Measurements from ENCODE around the gene TMEM190.
"Not testable (repeated sequence)": the region's sequence is repeated elsewhere in the genome, so short reads cannot be mapped to it uniquely, and the experiment has no call there.

TMEM190 gene

DNA sequence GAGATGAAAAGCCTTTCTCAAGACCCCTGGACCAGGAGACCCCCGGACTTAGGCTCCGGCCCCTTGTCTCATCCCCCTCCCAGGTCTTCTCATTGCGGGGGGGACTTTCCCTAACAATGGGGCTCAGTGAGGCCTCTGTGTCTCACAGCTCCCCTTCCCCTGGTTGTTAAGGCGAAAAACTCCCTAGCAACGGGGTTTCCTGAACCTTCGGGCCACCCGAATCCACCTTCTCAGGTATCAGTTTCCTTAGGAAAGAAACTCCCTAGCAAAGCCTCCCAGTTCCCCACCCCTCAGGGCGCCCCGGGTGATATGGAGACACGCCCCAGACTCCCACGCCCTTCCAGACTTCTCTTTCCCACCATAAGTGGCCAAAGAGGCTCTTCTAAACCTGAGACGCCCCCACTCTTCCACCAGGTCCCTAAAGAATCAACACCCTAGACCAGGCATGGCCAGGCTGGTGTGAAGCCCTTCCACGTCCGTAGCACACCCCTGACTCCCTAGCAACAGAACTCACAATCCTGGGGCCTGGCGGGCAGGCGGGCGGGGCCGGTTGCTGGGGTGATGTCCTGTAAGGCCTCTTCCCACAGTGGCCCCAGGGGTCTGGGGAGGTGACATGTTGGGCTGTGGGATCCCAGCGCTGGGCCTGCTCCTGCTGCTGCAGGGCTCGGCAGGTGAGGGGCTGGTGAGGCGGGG, at the start of gene TMEM190:
TSS of gene TMEM190 (plus strand) at position 586 of the 693 bp plus-strand sequence. CDS start at position 614, 28 bp downstream.
- DNase-seq (ENCODE audit: low read depth): no peak

DNA sequence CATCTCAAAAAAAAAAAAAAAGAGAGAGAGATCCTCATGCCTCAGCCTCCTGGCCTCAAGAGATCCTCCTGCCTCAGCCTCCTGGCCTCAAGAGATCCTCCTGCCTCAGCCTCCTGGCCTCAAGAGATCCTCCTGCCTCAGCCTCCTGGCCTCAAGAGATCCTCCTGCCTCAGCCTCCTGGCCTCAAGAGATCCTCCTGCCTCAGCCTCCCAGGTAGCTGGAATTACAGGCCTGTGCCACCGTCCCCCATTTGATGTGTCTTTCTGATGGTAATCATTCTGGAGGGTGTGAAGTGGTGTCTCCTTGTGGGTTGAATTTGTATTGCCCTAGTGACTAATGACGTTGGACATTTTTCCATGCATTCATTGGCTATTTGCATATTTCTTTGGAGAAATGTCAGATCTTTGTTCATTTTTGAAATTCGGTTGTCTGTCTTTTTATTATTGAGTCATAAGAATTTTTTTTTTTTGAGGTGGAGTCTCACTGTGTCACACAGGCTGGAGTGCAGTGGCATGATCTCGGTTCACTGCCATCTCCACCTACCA, 47.8 kb upstream of the TMEM190 start:
- DNase-seq (ENCODE audit: low read depth): not testable (repeated sequence)

DNA sequence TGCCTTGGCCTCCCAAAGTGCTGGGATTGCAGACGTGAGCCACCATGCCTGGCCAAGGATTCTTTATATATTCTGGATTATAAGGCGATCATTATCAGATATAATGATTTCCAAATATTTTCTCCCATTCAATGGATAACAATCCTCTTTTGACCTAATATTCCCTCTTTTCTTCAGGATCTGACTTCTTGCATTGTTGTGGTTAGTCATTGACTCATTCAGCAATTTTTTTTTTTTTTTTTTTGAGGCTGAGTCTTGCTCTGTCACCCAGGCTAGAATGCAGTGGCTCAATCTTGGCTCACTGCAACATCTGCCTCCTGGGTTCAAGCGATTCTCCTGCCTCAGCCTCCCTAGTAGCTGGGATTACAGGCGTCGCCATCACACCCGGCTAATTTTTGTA, 46.8 kb upstream of the TMEM190 start:
- DNase-seq (ENCODE audit: low read depth): not testable (repeated sequence)

DNA sequence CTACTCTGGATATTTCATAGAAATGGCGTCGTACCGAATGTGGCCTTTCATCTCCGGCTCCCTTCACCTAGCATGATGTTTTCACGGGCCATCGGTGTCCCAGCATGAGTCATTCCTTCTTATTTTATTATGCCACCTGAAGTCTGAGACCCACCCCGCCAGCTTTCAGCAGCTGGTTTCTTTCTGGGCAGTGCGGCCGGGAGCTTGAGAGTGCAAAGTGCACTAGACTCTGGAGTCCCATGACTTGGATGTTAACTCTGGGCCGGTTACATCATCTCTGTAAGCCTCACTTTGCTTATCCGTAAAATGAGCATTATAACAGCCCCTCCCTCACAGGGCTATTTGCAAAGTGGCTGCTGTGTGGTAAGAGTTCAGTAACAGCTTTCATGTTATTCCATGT, 42.8 kb upstream of the TMEM190 start:
- DNase-seq (ENCODE audit: low read depth): no peak

DNA sequence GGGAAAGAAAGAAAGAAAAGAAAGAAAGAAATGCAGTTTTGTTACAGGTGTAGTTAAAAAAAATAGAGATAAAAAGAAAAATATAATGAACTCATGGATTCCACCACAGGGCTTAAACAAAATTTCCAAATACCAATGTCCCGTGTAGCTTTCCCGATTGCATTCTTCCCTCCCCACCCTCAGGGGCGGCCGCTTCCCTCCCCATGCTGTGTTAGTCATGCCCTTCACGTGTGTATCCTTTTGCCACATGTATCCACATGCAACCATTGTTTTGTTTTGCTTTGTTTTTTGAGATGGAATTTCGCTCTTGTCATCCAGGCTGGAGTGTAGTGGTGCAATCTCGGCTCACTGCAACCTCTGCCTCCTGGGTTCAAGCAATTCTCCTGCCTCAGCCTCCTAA, 40.5 kb upstream of the TMEM190 start:
- no peak for DNase-seq (ENCODE audit: low read depth)

DNA sequence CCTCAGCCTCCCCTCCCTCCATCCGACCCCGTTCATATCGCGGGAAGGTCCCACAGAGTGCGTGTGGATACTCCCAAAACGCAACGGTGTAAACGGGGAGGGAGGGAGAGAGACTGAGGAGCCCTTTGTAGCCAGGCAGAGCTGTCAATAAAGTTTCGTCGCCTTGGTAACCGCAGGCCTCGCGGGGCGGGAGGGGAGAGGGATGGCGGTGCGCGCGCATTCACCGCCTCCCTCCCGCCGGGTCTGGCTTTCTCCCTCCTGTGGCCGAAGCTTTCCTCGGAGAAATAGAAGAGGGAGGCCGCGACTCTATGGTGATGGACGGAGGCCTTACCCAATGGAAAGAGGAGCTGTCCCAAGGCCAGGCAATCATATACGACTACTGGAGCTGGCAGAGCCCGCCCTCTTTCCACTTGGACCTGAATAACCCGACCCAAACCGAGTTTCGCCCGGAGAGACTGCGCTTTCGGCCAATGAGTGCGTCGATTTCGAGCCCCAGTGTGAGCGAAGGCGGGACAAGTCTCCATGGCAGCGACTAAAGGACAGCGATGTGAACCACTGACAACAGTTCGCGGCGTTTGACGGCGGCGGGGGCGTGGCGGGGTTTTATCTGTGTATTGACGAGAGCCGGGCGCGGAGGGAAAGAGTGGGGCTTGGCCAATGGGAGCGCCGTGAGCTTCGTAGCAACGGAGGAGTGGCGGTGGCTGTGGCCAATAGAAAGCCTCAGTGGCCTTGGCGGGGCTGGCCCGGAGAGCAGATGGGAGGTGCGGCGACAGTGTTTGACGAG, 37.3 kb upstream of the TMEM190 start, which contains the start of gene KMT5C:
TSS of gene KMT5C (plus strand) at position 772 of the 784 bp plus-strand sequence. CDS start 2,061 bp downstream, outside the sequence.
- peak; percentile 100 for DNase-seq (ENCODE audit: low read depth)

DNA sequence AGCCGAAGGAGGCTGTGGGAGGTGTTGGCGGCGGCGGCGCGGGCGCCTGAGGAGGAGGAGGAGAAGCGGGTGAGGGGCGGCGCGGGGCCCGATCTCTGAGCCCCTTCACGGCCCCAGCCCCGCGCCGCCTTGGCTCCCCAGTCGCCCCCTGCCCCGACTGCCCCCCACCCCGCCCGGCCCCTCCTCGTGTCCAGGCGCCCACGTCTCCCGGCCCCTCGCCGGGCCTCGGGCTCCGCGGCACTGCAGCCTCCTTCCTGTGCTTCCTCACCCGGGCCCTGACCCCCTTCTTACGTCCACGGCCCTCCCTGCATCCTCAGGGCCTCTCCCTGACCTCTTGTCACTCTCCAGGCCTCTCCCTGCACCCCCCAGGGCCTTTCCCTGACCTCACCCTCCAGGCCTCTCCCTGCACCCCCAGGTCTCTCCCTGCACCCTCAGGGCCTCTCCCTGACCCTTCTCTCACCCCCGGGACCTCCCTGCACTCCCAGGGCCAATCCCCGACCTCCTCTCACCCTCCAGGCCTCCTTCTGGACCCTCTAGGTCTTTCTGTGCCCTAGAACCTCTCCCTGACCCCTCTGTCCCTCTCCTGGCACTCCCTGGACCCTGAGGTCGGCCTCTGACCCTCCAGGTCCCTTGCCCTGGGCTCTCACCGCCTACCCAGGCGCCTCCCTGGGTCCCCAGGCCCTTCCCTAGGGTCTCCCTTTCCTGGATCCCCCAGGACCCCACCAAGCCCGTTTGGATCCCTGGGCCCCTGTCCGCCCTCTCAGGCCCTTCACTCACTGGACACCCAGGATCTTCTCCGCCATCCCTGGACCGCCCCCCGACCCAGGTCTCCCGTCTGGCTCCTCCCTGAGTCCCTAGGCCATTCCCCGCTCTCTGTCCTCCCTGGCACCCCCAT, 36.5 kb upstream of the TMEM190 start:
- DNase-seq (ENCODE audit: low read depth): no peak

DNA sequence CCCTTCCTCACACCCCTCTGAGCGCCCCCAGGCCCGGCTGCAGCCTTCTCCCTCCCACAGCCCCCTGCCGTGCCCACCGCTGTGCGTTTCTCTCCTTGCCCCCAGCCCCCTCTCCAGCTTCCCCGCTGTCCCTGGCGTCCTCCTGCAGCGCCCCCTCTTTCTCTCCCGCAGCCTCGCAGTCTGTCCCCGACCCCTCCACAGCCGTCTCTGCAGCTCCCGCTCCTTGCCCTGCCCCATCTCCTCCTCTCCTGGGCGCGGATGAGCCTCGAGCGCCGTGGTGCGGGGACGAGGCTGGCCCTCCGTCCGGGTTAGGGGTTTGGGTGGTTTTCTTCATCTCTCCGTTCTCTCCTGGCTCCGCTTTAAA, 35.9 kb upstream of the TMEM190 start:
- no peak for DNase-seq (ENCODE audit: low read depth)

DNA sequence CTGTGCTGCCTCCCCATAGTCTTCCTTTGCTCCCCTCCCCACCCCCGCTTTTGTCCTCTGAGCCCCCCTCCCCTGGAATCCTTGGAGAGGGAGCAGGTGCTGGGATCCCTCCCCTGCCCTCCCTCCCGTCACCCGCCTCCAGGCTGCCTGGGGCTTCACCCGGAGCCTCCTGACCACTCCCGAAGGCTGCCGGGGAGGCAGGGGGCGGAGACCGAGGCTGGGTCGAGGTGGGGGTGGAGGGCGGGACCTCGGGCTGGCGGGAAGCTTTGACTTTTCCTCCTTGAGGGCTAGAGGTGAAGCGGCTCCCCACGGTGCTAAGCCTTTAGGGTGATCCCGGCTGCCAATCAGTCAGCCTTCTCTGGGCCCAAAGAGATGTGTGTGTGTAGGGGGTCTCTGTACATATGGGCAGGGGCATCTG, 35.4 kb upstream of the TMEM190 start:
- peak; percentile 52 for DNase-seq (ENCODE audit: low read depth)

DNA sequence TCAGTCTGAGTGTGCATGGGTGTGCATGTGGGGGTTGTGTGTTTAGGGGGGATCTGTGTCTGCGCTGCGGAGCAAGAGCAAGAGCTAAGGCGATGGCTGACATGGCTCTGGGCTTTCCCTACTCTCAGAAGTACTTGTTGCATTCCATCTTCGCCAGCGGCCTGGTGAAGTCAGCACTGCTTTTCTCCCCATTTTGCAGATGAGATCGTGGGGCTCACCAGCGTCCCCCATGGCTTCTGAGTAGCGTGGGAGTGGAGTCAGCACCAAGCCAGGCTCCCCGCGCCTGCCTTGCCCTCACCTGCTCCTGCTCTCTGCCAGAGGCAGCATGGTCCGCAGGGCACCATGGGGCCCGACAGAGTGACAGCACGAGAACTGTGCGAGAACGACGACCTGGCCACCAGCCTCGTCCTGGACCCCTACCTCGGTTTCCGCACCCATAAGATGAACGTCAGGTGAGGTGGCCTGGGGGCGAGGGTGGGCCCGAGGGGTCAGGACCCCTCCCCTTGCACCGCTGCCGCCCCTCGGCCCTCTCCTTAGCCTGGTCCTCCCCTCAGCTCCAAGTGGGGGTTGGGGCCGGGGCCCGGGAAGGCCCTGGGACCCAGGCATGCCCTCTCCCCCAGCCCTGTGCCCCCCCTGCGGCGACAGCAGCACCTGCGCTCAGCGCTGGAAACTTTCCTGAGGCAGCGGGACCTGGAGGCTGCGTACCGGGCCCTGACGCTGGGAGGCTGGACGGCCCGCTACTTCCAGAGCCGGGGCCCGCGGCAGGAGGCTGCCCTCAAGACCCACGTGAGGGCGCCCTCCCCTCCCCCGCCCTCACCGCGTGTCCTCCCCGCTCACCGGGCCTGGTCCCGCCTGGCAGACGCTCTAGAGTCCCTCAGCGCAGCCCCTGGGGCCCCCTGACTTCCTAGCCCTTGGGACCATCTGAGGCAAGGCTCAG, 34.8 kb upstream of the TMEM190 start:
- DNase-seq (ENCODE audit: low read depth): no peak

DNA sequence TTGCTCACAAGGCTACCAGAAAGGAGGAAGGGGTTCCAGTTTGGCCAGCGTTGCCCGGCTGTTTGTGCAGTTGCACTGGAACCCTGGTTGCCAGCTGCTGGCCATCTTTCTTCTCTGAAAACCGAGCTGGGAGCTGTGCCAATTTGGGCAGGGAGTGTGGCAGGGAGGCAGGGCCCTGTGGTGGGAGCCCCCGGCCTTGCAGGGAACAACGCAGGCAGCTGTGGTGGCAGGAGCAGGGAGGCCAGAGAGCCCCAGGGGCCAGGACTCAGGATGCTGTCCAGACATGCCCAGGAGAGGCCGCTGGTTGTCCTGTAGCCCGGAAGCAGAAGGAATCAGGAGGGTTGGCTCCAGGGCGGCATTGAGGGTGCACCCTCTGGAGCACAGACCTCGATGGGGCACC, 32.2 kb upstream of the TMEM190 start:
- no peak for DNase-seq (ENCODE audit: low read depth)

DNA sequence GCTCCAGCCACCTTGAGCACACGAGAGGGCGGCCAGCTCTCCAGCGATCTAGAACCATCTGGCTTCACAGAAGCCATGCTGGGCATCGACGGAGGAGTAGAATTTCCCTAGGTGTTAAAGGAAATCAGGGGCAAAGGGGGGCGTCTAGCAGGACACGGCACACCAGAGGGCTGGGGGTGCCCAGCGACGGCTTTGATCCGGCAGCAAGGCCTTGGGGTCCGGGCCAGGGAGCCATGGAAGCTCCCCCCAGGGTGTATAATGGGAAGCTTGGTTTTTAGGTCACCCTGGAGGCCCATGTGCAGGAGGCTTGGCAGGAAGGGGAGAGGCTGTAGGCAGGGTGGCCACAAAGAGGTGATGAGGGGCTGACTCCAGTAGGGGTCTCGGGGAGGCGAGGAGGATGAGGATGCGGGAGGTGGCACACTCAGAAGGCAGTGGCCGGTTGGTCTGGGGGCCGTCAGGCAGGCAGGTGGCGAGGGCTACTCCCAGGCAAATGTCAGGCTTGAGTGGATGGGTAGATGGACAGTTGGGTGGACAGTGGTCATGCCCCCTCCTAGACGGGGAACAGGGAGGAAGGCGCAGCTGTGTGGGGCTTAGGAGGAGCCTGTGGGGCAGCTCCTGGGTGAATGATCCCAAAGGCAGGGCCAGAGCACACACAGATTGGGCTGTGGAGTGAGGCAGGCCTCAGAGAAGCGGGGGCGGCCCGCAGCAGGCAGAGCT, 31.4 kb upstream of the TMEM190 start:
- no peak for DNase-seq (ENCODE audit: low read depth)

DNA sequence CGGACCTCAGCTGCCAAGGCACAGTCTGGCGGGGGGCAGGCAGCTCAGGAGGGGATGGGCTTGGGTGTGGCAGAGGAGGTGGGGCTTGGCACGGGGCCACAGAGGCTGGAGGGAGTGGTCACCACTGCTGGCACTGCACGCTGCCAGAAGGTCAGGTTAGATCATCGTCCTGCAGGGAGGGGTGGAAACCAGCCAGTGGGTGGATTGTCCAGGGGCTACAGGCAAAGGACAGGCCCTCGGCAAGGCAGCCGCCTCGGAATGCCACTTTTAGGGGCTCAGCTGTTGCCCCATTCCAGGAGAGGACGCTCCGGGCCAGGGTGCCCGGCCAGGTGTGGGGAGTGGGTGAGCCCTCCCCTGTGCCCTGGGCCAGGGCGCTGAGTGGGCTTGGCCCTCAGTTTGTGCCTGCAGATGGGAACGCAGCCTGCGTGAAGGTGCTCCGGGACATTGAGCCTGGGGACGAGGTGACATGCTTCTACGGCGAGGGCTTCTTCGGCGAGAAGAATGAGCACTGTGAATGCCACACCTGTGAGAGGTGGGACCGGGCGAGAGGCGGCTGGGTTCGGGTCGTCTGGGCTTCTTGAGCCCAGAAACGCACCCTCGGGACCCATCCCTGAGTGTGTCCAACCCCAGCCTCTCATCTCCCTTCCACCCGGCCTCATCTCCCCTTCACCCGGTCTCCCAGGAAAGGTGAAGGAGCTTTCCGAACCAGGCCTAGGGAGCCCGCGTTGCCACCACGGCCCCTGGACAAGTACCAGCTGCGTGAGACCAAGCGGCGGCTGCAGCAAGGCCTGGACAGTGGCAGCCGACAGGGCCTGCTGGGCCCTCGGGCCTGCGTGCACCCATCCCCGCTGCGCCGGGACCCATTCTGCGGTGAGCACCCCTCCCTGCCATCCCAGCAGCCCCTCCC, 30.6 kb upstream of the TMEM190 start:
- no peak for DNase-seq (ENCODE audit: low read depth)

DNA sequence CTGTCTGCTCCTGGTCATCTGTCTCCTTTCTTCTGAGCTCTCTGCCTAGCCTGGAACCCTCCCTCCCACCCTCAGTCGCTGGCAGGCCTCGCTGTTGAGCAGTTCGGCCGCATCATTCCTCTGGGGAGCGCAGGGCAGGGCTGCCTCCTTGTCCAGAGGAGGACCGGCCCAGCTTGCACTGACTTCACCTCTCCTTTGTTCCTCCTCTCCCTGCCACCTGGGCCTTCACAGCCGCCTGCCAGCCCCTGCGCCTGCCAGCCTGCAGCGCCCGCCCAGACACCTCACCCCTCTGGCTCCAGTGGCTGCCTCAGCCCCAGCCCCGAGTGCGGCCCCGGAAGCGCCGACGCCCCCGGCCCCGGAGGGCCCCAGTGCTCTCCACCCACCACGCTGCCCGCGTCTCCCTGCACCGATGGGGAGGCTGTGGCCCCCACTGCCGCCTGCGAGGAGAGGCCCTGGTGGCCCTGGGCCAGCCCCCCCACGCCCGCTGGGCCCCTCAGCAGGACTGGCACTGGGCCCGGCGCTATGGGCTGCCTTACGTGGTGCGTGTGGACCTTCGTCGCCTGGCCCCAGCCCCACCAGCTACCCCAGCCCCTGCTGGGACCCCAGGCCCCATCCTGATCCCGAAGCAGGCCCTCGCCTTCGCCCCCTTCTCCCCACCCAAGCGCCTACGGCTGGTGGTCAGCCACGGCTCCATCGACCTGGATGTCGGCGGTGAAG, 29.7 kb upstream of the TMEM190 start:
- DNase-seq (ENCODE audit: low read depth): no peak

DNA sequence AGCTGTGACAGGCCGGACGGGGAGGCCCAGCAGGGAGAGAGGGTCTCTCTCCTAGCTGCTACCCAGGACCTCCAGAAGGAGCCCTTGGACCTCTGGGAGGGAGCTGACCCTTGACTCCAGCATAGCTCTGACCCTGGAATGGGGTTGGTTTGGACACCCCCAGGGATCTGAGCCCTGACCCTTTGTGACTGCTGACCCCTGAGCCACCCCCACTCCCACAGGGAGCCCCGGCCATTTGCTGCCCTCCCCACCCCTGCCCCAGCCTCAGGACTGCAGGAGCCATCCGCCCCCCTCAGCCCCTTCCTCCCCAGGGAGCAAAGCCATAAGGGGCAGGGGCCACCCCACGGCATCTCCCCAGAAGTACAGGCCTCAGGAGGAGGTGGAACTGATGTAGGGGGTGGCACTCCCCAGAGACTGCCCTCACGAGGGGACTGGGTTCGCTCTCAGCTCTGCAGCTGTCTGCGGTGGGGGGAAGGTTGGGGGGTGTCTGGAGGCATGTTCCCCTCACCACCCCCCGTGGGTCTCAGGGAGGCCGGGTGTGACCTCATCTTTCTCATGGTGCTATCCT, 29.1 kb upstream of the TMEM190 start:
- DNase-seq (ENCODE audit: low read depth): no peak

DNA sequence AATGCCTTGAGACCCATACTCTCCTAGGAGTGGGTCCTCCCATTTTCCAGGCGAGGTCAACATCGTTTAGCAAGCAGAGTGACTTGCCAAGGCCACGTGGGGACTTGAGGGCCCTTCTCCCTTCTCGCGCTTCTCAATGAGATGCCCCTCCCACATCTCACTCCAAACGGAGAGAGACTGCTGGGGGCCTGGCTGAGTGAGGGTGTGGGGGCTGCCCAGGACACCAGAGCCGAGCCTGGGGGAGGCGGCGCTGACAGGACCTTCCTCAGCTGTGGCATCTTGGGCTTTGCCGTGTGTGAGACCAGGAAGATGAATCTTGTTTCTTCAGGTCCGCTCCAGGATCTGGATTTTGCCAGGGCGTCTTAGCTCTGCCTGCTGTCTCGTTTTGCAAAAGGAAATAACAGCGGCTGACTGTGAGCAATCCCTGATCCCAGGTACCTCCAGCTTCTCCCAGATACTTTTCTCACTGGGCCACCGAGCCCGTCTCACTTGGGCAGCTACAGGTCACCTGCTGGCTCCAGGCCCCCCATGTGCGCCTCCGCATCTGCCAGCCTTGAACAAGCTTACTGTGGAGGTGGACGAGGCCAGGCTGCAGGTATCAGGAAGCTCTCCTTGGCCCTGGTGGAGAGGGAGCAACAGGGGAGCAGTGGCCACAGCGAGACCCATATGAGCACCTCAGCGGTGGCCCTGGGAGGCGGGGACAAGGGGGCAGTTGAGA, 28.1 kb upstream of the TMEM190 start:
- no peak for DNase-seq (ENCODE audit: low read depth)

DNA sequence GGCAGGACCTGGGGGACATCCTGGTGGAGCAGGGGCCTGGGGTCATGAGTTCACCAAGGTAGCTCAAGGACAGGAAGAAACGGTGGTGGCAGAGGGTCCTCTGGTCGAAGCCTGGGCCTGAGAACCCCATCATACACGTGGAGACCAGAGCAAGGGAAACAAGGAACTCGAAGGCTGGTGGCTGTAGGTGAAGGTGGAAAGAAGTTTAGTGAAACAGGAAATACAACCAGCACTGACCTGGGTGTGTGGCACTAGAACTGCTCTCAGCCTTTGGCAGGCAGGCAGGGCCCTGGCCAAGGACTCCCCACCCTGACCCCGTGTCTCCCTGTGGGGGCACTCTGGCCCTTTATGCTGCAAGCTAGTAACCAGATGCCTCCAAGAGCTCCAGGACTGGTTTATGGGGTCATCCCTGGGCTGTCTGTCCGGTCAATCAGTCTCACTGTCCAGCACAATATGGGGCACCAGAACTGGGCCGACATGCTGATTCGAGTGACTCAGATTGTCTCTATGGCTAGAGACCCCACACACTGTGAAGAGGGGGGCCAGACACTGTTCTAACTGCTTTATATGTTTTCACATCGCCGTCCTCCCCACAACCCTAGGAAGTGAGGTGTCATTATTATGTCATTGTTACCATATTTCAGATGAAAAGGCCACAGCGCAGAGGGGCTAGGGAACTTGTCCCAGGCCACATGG, 25.9 kb upstream of the TMEM190 start:
- DNase-seq (ENCODE audit: low read depth): no peak

Measured in activated T-cell treated with anti-CD3 and anti-CD28 coated beads for 24 hours (primary cell).